Parathyroid adenoma (tissue), 2 donors: ENCODE data around the gene ST6GALNAC3.

Experiments
- H2AFZ ChIP-seq: fragments of 300-600 bp; sonication (generic); one replicate; pipeline ENCODE4 v1.7.0; 2017; ENCODE audit warnings: antibody characterized with exemption, mild to moderate bottlenecking
- H3K27ac ChIP-seq: fragments of 300-600 bp; sonication (generic); one replicate; pipeline ENCODE4 v1.7.0; 2017
- H3K27me3 ChIP-seq: fragments of 300-600 bp; sonication (generic); one replicate; pipeline ENCODE4 v1.7.0; 2017; ENCODE audit warnings: low read length; ENCODE audit not compliant: control insufficient read depth, insufficient read depth
- H3K36me3 ChIP-seq: fragments of 300-600 bp; sonication (generic); one replicate; pipeline ENCODE4 v1.7.0; 2017; ENCODE audit warnings: low read length; ENCODE audit not compliant: control insufficient read depth, insufficient read depth
- H3K4me1 ChIP-seq: fragments of 300-600 bp; sonication (generic); one replicate; pipeline ENCODE4 v1.7.0; 2017; ENCODE audit warnings: control low read depth
- H3K4me2 ChIP-seq: fragments of 300-600 bp; sonication (generic); one replicate; pipeline ENCODE4 v1.7.0; 2017; ENCODE audit warnings: low read length
- H3K4me3 ChIP-seq: fragments of 300-600 bp; sonication (generic); one replicate; pipeline ENCODE4 v1.7.0; 2017; ENCODE audit warnings: low read depth, low read length
- H3K79me2 ChIP-seq: fragments of 300-600 bp; sonication (generic); one replicate; pipeline ENCODE4 v1.7.0; 2017; ENCODE audit warnings: control low read depth
- H3K9ac ChIP-seq: fragments of 300-600 bp; sonication (generic); one replicate; pipeline ENCODE4 v1.7.0; 2017; ENCODE audit warnings: mild to moderate bottlenecking
- H3K9me3 ChIP-seq: fragments of 300-600 bp; sonication (generic); one replicate; pipeline ENCODE4 v1.7.0; 2017; ENCODE audit warnings: low read length; ENCODE audit not compliant: control insufficient read depth
- CTCF ChIP-seq: fragments of 300-600 bp; sonication (generic); IDR thresholded peaks from one replicate; pipeline ENCODE4 v1.7.0; 2017; ENCODE audit warnings: antibody characterized with exemption, mild to moderate bottlenecking
- donor health status: primary hyperparathyroidism.

Gene ST6GALNAC3

GRCh38 chr1:76418531-76418930, 344.0 kb downstream of the ST6GALNAC3 start:
- no peaks in the 10 kb centered on the region for H3K9me3 ChIP-seq
- no peaks in the 10 kb centered on the region for H3K79me2 ChIP-seq
- H3K4me3 ChIP-seq, result no peak overlapping the region
- H3K27me3 ChIP-seq, result no peaks in the 10 kb centered on the region
- H3K4me1 ChIP-seq, result no peaks in the 10 kb centered on the region
- TF ChIP-seq CTCF, result no peak
- H3K9ac ChIP-seq, result no peak overlapping the region
- no peak overlapping the region for H3K27ac ChIP-seq
- no peak overlapping the region for H2AFZ ChIP-seq
- no peaks in the 10 kb centered on the region for H3K36me3 ChIP-seq
- H3K4me2 ChIP-seq, result no peak overlapping the region

DNA sequence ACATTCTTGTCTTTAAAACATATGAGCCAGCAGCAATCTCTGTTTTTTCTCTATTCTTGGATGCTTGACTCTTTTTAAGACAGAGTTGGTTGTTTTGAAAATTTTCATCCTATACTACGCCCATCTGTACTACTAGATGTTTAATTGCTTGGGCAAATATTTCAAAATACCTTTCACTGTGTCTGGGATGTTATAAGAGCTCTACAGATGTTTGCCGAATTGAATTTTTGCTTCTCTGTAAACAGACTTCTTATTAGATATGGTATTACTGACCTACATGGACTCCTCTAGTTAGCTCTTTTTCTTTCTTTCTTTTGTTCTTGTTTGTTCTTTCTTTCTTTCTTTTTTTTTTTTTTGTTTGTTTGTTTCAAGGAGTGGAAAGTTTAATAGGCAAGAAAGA, 345.1 kb downstream of the ST6GALNAC3 start:
- Histone ChIP-seq H3K9me3 (no peaks in the 10 kb centered on the region), H2AFZ (no peak overlapping the region), H3K27ac (no peak overlapping the region), H3K36me3 (no peaks in the 10 kb centered on the region), H3K4me2 (no peak overlapping the region), H3K4me1 (no peaks in the 10 kb centered on the region), H3K4me3 (no peak overlapping the region), H3K79me2 (no peaks in the 10 kb centered on the region), H3K27me3 (no peaks in the 10 kb centered on the region), H3K9ac (no peak overlapping the region)
- TF ChIP-seq CTCF, result no peak

GRCh38 chr1:76425201-76426145, 350.9 kb downstream of the ST6GALNAC3 start:
- TF ChIP-seq CTCF, result no peak
- Histone ChIP-seq H3K4me3 (no peak overlapping the region), H2AFZ (no peak overlapping the region), H3K4me1 (no peaks in the 10 kb centered on the region), H3K9me3 (no peaks in the 10 kb centered on the region), H3K27ac (no peak overlapping the region), H3K4me2 (no peak overlapping the region), H3K36me3 (no peaks in the 10 kb centered on the region), H3K27me3 (no peaks in the 10 kb centered on the region), H3K9ac (no peak overlapping the region), H3K79me2 (no peaks in the 10 kb centered on the region)

DNA sequence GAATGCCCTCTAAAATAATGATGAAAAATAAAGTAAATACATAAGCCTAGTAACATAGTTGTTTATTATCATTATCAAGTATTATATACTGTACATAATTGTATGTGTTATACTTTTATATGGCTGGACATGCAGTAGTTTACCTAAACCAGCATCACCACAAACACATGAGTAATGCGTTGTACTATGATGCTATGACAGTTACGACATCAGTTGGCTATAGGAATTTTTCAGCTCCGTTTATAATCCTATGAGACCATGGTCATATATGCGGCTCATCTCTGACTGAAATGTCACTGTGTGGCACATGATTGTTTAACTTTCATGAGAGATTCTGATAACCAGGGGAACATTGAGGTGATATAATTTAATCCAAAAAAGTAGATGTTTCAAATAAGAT, 352.1 kb downstream of the ST6GALNAC3 start:
- TF ChIP-seq CTCF, result no peak
- Histone ChIP-seq H3K27me3 (no peaks in the 10 kb centered on the region), H2AFZ (no peak overlapping the region), H3K27ac (no peak overlapping the region), H3K9me3 (no peaks in the 10 kb centered on the region), H3K4me3 (no peak overlapping the region), H3K36me3 (no peaks in the 10 kb centered on the region), H3K4me2 (no peak overlapping the region), H3K79me2 (no peaks in the 10 kb centered on the region), H3K9ac (no peak overlapping the region), H3K4me1 (no peaks in the 10 kb centered on the region)

GRCh38 chr1:76428028-76428427, 353.5 kb downstream of the ST6GALNAC3 start:
- H3K4me1 ChIP-seq, result no peaks in the 10 kb centered on the region
- no peaks in the 10 kb centered on the region for H3K9me3 ChIP-seq
- no peak overlapping the region for H3K27ac ChIP-seq
- H3K4me2 ChIP-seq, result no peak overlapping the region
- no peaks in the 10 kb centered on the region for H3K27me3 ChIP-seq
- no peak overlapping the region for H3K9ac ChIP-seq
- TF ChIP-seq CTCF, result no peak
- no peaks in the 10 kb centered on the region for H3K79me2 ChIP-seq
- H3K36me3 ChIP-seq, result no peaks in the 10 kb centered on the region
- H3K4me3 ChIP-seq, result no peak overlapping the region
- H2AFZ ChIP-seq, result no peak overlapping the region
